ENCODE measurements around the gene ZBED2.
A peak's percentile ranks its signal among the peaks of the same experiment; 100 is the strongest.

ZBED2 gene

DNA sequence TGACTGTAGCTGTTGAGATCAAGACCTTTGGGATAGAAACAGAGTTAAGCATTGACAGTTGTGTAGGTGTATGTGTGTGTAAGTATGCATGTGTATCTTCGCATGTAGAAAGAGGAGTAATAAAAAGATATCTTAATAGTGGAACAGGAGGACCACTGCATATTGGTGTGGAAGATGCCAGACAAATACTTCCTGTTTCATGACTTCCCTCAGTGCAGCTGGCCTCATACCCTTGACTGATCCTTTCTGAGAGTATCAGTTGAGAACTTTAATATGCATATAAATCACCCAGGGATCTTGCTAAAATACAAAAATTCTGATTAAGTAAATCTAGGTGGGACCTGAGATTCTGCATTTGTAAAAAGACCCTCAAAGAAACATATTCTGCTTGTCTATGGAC, 8.5 kb upstream of the ZBED2 start:
- no peak for DNase-seq (ENCODE audit: low spot score)

DNA sequence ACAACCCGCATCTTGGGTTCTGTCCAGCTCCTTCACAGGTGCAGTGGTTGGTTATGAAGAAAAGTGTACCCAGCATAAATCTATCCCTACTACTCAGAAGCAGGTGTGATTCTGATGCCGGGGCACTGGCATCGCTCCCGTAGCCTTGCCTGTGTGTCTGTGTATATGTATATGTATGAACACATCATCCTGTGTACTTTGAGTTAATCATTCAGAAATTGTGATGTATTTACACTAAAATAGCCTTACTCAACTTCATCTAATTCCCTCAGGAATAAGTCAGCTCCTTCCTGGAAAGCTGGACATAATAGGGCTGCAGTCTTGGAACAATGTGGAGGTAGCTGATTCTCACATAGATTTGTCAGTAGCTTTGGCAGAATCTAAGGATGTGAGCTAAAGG, 6.7 kb upstream of the ZBED2 start:
- no peak for DNase-seq (ENCODE audit: low spot score)

GRCh38 chr3:111598552-111598951, 3.4 kb upstream of the ZBED2 start:
- DNase-seq (ENCODE audit: low spot score), result no peak

DNA sequence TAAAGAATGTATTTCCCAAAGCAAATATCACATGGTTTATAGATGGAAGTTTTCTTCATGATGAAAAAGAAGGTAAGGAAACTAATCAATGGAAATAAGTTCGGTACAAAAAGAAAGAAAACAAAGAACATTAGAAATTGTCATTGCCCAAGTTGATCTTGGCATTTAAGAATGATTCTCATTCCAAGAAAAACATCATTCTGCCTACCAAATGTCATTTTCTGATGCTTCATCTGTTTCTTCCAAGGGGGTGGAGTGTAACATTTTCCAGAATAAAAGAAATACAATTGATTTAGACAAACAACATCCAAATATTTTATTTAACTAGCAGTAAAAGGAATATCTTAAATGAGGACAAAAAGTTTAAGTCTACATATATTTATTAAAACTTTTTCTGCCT, 3.0 kb upstream of the ZBED2 start:
- DNase-seq (ENCODE audit: low spot score), result no peak

DNA sequence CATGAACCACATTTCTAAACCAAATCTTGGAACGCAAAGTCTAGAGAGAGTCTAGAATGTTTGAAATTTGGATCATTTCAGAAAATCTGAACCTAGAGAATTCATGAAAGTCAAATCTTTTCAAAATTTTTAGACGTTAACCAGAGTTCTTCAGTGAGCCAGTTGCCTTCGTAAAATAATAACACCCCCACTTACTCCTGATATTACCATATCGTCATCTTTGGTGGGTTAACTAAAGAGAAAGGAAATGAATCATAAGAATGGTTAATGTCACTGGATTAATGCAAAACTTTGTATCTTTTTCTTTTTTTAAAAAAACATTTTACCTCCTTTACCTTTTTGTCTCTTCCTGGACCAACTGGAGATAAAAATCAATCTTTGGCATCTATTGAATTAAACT, 1.2 kb upstream of the ZBED2 start:
- peak; percentile 17 for DNase-seq (ENCODE audit: low spot score)

- no peak for DNase-seq (ENCODE audit: low spot score)
Measured at GRCh38 chr3:111594781-111595180, 365 bp downstream of the ZBED2 start.

GRCh38 chr3:111594205-111594604, 941 bp downstream of the ZBED2 start:
- no peak for DNase-seq (ENCODE audit: low spot score)

DNA sequence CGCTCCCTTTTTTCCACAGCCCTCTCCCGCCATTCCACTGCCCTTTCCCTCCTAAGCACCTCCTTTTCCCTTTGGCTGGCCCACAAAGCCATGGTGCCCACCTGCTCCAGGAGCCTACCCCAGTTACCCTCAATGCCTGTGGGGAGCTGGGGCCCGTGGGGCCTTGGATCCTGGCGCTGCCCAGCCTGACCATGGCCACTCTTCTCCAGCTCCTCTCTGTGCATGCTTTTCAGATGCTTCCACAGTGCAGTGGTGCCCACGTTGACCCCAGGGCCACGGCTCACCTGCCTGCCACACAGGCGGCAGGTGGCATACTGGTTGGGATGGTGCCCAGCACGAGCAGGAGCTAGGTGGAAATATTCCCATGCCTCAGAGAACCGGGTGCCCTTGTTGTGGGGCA, 1.5 kb downstream of the ZBED2 start:
- DNase-seq (ENCODE audit: low spot score), result no peak

GRCh38 chr3:111592936-111593335, 2.2 kb downstream of the ZBED2 start:
- DNase-seq (ENCODE audit: low spot score), result no peak

DNA sequence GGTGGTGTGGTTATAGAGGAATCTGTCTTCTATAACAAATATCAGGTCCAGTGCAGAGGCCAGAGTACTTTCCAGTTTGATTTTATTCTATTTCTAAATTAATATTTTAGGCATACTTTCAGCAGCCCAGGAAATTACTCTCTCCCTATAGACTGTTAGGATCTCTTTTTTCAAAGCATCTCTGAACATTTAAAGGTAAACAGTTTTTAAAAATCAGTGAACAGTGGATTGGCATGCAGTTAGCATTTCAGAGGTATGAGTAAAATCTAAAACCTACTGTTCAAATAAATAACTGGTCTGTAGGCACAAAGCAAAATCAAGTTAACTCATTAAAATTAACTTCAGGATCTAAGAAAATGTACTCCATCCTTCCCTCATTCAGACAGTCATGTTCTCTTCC, 3.0 kb downstream of the ZBED2 start:
- DNase-seq (ENCODE audit: low spot score), result no peak

DNA sequence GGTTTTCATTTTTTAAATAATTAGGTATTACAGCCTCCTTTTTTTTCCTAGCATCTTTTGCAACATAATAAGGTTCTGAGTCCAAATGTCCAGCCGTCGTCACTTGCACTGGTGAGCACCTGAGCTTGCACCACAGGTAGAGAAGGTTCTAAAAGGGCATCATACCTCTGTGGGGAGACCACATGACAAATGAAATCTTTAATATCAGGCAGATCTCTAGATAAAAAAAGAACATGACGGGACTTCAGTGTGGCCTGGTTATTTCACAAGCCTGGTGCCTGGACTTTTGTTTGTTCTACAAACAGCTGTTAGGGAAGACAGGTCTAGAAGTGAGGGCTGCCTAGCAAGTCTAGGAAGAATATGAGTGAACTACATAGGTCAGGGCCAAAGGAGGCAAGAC, 3.6 kb downstream of the ZBED2 start:
- no peak for DNase-seq (ENCODE audit: low spot score)

GRCh38 chr3:111590143-111590491, 5.0 kb downstream of the ZBED2 start:
- no peak for DNase-seq (ENCODE audit: low spot score)

DNA sequence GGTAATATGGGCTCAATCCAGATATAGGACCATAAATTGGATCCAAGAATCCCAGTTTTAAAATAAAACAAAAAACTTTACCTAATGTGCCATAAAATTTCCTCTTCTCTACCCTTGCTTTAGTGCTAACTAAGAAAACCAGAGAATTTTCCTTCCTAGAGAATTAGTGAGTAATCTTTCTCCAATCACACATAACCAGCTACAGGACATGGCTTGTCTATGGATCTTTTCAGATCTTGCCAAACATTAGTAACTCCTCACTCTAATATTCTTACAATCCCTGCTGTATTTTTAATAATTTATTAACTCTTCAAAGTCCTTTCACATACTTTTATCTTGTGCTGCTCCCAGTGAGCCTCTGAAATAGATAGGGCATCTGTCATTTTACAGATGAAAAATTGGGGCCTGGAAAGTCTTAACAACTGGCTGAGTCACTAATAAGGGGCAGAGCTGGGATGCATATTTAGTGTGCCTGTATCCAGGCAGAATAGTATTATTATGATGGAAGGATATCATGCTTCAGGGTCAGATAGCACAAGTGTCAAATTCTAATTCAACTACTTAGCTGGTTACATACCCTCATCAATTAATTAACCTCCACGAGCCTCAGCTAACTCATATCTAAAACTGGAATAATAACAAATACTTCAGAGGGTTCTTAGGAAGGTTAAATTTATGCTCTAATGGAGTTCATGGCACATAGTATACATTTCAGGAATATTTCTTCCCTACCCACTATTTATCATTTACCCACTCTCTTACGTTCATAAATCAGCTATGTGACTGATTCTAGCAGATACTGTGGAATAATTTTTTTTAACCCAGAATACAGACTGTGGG, 5.6 kb downstream of the ZBED2 start:
- DNase-seq (ENCODE audit: low spot score), result no peak

DNA sequence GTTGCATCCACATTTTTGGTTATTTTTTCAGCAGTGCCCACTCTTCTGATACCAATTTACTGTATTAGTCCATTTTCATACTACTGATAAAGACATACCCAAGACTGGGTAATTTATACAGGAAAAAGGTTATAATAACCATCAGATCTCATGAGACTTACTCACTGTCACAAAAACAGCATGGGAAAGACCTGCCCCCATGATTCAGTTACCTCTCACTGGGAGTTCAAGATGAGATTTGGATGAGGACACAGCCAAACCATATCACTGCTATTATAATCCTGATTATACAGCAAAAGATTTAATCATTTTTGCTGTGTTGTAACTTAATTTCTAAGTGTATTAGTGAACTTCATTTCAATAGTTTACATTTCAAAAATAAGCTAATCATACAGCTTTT, 6.6 kb downstream of the ZBED2 start:
- DNase-seq (ENCODE audit: low spot score), result no peak

DNA sequence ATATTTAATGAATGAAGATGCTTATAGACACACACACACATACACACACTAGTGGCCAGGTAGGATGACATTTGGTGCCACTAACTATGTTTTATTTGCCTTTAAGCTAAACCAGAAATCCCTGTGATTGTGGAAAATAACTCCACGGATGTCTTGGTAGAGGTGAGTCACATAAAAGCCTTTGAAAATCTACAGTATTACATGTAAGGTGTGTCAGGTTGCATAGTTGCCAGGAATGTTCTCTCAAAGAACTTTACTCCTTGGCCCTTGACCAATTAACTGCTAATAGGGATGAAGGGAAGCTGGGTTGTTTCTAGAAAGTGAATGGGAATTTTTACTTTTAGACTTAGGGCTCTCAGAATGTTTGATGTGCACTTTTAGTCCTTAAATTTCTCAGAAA, 9.9 kb downstream of the ZBED2 start:
- no peak for DNase-seq (ENCODE audit: low spot score)

GRCh38 chr3:111584744-111585143, 10.4 kb downstream of the ZBED2 start:
- DNase-seq (ENCODE audit: low spot score), result no peak

DNA sequence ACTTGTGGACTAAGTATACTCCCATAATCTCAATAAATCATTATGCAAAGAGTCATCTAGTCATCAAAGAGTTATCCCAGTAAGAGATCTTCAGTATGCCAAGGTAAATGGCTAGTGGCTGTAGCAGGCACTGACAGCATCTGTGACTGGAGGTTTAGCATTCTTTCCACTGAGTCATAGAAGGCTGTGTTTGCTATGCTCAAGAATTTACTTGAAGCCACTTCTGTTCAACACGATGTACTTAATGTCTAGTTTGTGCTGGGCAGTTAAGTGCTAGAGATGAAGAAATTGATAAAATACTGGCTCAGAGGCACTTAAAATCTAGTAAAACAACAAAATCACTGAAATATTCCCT, 13.0 kb downstream of the ZBED2 start:
- no peak for DNase-seq (ENCODE audit: low spot score)

DNA sequence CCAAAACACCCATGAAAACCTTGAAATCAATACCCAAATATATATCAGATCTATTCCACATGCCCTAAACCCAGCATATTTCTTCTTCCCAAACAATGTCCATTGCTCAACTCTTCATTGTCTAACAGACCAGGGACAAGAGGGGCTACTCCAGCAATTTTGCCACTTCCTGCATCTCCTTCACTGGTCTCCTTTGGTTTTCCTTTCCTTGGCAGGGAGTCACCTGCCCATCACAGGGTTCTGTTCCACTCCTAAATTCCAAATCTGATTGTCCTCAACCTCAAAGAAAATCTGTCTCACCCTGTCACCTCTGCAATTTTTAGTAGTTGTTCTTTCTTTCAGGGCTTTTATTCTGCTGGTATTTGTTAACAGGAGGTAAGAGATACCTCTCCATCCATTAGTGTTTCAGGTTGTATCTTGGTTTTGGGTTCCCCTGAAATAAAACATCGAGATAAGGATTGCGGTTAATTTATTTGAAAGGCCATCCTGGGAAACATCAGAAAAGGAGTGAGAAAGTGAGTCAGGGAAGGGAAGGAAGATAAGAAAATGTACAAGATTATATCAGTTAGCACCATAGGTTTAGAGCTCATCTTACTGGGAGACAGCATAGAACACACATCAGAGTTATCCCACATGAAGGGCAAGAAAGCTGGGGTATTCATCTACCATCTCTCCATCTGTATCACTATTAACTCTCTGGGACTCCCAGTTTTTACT, 13.6 kb downstream of the ZBED2 start:
- DNase-seq (ENCODE audit: low spot score), result no peak

DNA sequence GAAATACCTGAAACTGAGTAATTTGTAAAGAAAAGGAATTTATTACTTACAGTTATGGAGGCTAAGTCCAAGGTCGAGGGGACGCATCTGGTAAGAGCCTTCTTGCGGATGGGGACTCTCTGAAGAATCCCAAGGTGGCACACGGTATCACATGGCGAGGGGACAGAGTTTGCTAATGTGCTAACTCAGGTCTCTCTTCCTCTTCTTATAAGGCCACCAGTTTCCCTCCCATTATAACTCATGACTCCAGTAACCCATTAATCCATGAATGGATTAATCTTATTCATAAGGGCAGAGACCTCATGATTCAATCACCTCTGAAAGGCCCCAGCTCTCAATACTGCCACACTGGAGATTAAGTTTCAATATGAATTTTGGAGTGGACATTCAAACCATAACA, 15.7 kb downstream of the ZBED2 start:
- no peak for DNase-seq (ENCODE audit: low spot score)

DNA sequence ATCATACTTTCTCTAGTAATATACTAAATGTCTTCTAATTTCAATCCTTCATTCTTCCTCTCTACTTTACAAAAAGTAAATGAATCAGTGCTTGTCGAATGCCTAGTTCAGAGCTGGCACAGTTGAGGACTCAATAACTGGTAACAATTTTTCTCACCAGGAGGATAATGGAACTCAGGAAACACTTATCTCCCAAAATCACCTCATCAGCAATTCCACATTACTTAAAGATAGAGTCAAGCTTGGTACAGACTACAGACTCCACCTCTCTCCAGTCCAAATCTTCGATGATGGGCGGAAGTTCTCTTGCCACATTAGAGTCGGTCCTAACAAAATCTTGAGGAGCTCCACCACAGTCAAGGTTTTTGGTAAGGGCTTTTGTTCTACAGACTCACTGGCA, 16.3 kb downstream of the ZBED2 start:
- DNase-seq (ENCODE audit: low spot score), result no peak

DNA sequence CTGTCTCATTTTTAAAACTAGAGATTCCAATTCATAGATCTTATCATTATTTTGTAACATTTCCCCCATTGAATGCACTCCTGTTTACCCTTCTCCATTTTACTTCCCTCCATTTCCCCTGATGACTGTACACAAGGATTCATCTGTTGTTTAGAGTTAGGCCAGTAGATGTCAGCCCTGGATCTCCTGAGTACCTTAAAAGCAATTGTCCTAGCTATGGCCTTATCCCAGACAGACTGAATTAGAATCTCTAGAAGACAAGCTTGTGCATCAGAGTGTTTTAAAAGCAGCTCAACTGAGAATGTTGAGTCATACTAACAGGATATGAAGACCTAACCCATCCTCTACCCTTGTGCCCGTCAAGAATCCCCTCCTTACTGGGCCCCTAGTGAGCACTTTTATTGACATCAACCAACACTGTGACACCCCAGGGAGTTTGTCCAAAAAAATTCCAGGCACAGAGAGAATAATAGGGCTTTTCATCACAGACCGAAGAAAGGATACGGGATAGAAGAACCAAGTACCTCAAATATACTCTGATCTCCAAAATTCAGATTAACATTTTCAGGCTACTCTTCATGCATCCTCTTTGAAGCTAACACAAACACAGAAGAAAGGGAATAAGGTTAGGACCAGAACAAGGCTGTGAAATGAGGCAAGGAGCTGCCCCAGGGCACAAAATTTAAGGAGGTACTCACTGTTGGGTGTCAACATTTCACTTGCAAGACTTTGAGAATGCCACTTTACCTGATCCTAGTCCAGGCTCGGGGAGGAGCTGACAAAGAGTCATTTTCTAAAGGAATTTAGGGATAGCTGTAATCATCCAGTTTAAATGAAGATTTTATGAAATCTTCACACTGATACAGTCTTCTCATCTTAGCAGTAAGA, 17.1 kb downstream of the ZBED2 start:
- DNase-seq (ENCODE audit: low spot score), result peak; percentile 52

GRCh38 chr3:111577113-111577512, 18.0 kb downstream of the ZBED2 start:
- DNase-seq (ENCODE audit: low spot score), result no peak

GRCh38 chr3:111571907-111572460, 23.2 kb downstream of the ZBED2 start:
- peak; percentile 49 for DNase-seq (ENCODE audit: low spot score)

Measured in CD4-positive, alpha-beta T cell treated with Interleukin-2 at 100 ng/mL for 4 hours (primary cell).